ENCODE data around the gene CHD3. TPM values are rescaled to one million over a fixed set of nuclear protein-coding genes. Genes with fewer than 3 reads are reported as not detected.

The CHD3 gene
- total RNA-seq, 1 experiment from 2014 or later: 27.9 TPM

GRCh38 chr17:7855660-7856010 is 33.0 kb upstream of the CHD3 start:
- Histone ChIP-seq H3K9me3 (no peaks in the 10 kb centered on the region), H3K36me3 (ENCODE audit: control insufficient read depth, insufficient read depth, low read length) (no peaks in the 10 kb centered on the region; the same call in none of the 2 replicates), H3K4me3 (ENCODE audit: low read depth, low read length) (no peak overlapping the region), H3K4me1 (no peaks in the 10 kb centered on the region), H3K27me3 (replicated peaks; ENCODE audit: control insufficient read depth, insufficient read depth, low read length) (no peaks in the 10 kb centered on the region)
- no peak overlapping the region for H3K4me3 Mint-ChIP-seq (ENCODE audit: unreplicated experiment)
- ChIA-PET POLR2A (no interaction called here), CTCF (no interaction called here)
- no TSS peak for BruUV-seq (replicated peaks)
- no peak overlapping the region for H3K27ac Mint-ChIP-seq (ENCODE audit: unreplicated experiment)
- no peaks in the 10 kb centered on the region for H3K27me3 Mint-ChIP-seq (ENCODE audit: insufficient read depth, unreplicated experiment)
- H3K36me3 Mint-ChIP-seq (ENCODE audit: insufficient read depth, unreplicated experiment): peaks cover 40% of the 10 kb centered on the region
- H3K4me1 Mint-ChIP-seq (ENCODE audit: low read depth, unreplicated experiment): peaks cover 5% of the 10 kb centered on the region
- intact Hi-C loops (cut with micrococcal nuclease; ENCODE audit: unreplicated experiment): loop anchor here (2.0 kb wide), 1 partner anchor 13 kb away; no protein-coding TSS in a partner anchor
- no peak for DNase-seq
- no peak for TF ChIP-seq CTCF (IDR thresholded peaks at IDR 0.05; ENCODE audit: insufficient read depth in 1 of 2, low read depth in 1 of 2, low read length in 1 of 2, severe bottlenecking in 1 of 2, unreplicated experiment in 1 of 2)
- no peaks in the 10 kb centered on the region for H3K9me3 Mint-ChIP-seq (ENCODE audit: unreplicated experiment)

GRCh38 chr17:7856011-7856810 is 32.4 kb upstream of the CHD3 start:
- intact Hi-C loops (cut with micrococcal nuclease; ENCODE audit: unreplicated experiment): loop anchor here (2.0 kb wide), 1 partner anchor 13 kb away; no protein-coding TSS in a partner anchor
- no peaks in the 10 kb centered on the region for H3K9me3 Mint-ChIP-seq (ENCODE audit: unreplicated experiment)
- DNase-seq: no peak

More at GRCh38 chr17:7856011-7856810, 32.4 kb upstream of the CHD3 start:
- Histone ChIP-seq H3K4me3 (ENCODE audit: low read depth, low read length) (peak overlapping the region; percentile 49), H3K9me3 (no peaks in the 10 kb centered on the region), H3K4me1 (no peaks in the 10 kb centered on the region), H3K27me3 (replicated peaks; ENCODE audit: control insufficient read depth, insufficient read depth, low read length) (no peaks in the 10 kb centered on the region), H3K36me3 (ENCODE audit: control insufficient read depth, insufficient read depth, low read length) (no peaks in the 10 kb centered on the region; the same call in 1 of the 2 replicates)
- ChIA-PET POLR2A (interaction anchor here (0.6 to 1.5 kb wide), 7 partner anchors 12 to 200 kb away, joined by 3 to 27 read pairs (median 4); partner anchors contain the start of genes KDM6B, RNF227 and TP53), CTCF (interaction anchor here (0.9 to 1.5 kb wide), 8 partner anchors 14 to 169 kb away, joined by 3 to 8 read pairs (median 5); partner anchors contain the start of genes CNTROB, KDM6B, TP53 and TRAPPC1)
- Mint-ChIP-seq H3K27me3 (ENCODE audit: insufficient read depth, unreplicated experiment) (no peaks in the 10 kb centered on the region), H3K4me1 (ENCODE audit: low read depth, unreplicated experiment) (peaks cover 5% of the 10 kb centered on the region), H3K27ac (ENCODE audit: unreplicated experiment) (no peak overlapping the region), H3K36me3 (ENCODE audit: insufficient read depth, unreplicated experiment) (peaks cover 40% of the 10 kb centered on the region), H3K4me3 (ENCODE audit: unreplicated experiment) (no peak overlapping the region)
- no TSS peak for BruUV-seq (replicated peaks)
- TF ChIP-seq CTCF (IDR thresholded peaks at IDR 0.05; ENCODE audit: insufficient read depth in 1 of 2, low read depth in 1 of 2, low read length in 1 of 2, severe bottlenecking in 1 of 2, unreplicated experiment in 1 of 2): no peak

Data from Caco-2 (cell line).